NCI-H2196 (cell line): Measurements from ENCODE around the gene NUB1.

Experiments
- DNase-seq: peaks from one replicate; lab custom pipeline; 2025; ENCODE audit not compliant: unreplicated experiment; lab: John Stamatoyannopoulos, UW

The NUB1 gene

DNA sequence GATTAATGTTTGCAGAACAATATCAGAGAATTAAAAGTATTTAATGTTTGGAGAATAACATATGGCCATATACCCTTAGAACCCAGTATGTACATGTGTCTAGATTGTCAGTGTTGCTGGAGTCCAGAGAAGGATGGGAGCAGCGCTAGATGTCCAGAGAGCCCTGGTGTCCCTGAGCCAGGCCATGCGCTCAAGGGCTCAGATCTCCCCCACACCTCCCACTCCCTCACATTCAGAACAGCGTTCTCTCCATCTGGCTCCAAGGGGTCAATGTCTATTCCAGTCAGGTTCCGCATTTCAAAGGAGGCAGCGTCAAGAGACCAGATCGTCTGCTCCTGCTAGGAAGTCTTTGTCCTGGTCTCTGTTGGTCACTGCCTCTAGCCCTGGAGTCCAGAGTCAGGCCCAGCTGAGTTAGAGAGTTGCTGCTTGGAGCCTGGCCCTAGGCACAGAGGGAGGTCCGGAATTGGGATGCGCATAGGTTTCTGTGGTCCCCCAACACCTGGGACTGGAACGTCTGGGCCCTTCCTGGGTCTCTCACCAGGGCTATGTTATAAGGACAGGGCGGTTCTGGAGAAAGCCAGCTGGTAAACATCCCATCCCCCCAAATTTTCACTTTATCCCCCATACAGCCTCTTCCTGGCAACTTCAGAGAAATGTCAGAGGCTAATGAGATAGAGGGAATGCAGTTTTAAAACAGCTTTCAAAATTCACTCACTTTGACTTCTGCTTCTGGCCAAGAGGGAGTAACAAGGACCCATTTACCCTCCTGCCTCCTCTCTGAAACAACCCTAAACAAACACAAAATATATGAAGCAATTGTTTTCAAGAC, 74.7 kb downstream of the NUB1 start:
- no peak for DNase-seq

- no peak for DNase-seq
These were observed 75.3 kb downstream of the NUB1 start for GRCh38 chr7:151416941-151417315.

DNA sequence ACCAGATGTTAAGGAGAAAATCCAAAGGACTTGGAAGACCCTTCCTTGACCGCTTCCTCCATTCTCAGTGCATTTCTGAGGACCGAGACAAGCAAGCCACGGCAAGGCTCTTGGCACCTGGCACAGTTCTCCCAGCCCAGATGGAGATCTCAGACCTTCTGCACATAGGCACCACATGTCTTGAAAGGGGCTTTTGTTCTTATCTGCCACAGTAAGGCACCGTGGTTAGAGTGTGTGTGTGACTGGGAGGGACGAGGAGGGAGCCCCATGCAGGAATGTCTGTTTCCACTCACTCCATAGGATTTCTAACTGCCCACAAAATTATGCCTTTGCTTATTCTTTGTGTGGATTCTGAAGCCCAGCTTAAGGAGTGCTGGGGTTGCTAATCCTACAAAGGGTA, 78.5 kb downstream of the NUB1 start:
- no peak for DNase-seq

DNA sequence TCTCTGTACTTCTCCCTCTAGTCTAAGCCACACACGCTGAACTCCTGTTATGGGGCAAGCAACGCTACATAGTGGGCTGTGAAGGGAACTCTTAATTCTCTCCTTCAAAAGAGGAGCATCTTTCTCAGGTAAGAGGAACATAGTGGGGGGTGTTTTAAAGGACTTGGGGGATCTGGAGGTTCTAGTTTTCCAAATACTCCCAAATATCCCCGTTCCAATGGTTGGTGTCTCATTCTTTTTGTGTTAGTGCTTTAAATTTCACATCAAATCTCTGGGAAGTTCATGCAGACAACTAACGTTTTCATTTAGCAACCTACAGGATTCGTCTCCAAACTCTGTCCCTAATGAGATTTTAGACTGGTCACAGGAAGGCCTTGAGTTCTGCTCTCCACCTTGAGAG, 80.6 kb downstream of the NUB1 start:
- DNase-seq: no peak

- no peak for DNase-seq
These were observed 81.6 kb downstream of the NUB1 start for GRCh38 chr7:151423226-151423625.

DNA sequence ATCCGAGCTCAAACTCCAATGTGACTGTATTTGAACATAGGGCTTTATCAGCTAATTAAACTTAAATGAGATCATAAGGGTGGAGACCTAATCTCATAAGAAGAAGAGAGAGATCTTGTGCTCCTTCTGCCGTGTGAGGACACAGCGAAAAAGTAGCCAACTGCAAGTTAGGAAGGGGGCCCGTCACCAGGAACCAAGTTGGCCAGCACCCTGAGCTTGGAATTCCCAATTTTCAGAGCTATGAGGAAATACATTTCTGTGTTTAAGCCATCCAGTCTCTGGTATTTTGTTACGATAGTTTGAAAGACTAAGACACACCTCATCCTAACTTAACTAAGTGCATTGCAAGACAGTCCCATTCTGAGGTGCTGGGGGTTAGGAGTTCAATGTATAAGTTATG, 82.3 kb downstream of the NUB1 start:
- no peak for DNase-seq

DNA sequence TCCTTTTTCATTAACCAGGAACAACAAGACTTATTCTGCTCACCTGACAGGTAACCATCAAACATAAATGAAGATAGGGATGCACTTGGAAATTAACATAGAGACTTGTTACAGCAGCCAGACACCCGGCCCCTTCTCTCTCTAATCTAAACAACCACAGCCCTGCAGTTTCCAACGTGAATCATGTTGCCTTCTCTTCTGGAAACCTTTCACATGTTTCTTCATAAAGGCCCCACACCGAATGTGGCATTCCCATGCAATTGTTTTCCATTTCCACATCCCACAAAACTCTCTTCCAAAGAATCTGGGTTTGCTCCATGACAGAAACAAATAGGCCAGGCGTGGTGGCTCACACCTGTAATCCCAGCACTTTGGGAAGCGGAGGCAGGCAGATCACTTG, 83.2 kb downstream of the NUB1 start:
- no peak for DNase-seq

DNA sequence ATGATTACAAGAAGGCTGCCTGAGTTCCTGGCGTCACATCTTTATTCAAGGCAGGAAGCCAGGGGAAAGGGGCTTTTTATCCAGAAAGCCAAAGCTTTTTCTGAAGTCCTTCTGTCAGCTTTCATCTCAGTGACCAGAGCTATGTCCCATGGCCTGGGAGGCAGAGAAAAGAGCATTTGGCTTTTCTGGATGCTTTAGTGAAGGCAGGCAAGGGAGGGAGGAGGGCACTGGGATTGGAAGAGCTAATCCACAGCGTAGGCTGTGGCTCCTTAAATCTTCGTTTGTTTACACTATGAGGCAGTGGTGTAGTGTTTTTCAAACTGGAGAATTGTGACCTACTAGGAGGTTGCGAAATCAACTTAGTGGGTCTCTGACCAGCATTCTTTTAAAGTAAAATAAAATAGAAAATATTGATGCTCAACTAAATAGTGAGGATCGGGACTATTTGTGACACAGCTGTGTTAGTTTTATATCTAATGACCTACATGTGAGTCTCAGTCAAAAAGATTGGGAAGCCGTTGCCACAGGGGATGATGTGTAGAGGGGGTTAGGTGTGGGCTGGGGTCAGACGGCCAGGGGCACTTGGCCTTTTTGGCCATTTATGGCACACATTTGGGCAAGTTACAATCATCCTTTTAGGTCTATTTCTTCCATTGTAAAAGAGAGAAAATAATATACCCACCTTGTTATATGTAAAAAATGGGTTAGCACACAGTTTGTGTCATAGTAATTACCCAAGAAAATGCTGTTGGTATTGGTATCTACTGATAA, 84.2 kb downstream of the NUB1 start:
- no peak for DNase-seq

DNA sequence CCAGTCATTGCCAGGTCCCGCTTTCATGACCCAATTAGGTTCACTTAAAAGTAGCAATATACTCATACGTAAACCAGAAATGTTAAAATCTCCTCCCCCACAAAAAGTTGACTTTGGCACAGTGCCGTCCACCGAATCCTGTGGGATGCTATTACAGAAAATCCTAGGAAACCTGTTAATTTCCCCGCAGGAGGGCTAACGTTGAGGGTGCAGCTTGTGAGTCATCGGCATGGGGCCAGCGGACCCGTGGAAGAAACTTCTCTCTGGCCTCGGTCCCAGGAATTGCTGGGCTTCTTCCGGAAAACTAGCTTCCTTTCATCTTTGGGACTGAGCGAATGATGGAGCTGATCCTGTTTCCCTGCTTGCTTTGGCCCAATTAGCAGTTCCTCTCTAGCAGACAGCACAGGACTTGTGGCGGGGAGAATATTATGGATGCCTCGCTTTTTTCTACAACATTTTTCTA, 84.9 kb downstream of the NUB1 start:
- no peak for DNase-seq

- no peak for DNase-seq
These were observed 85.5 kb downstream of the NUB1 start for GRCh38 chr7:151426904-151427704.

- DNase-seq: no peak
These were observed 86.2 kb downstream of the NUB1 start for GRCh38 chr7:151427705-151428377.
